DMS153 (cell line): ENCODE data around the gene TBC1D22A.
"Not testable (repeated sequence)": the region's sequence is repeated elsewhere in the genome, so short reads cannot be mapped to it uniquely, and the experiment has no call there.

Experiments
- DNase-seq: peaks from one replicate; lab custom pipeline; 2025; lab: John Stamatoyannopoulos, UW

TBC1D22A gene

GRCh38 chr22:46762238-46763050 is at the start of gene TBC1D22A:
Gene TBC1D22A, plus strand, starts transcription at chr22:46762650. Its CDS starts 137 bp downstream, at chr22:46762787.
- peak; percentile 92 for DNase-seq

GRCh38 chr22:46714550-46714949 is 47.9 kb upstream of the TBC1D22A start:
- DNase-seq, result no peak

- DNase-seq, result no peak
Measured at GRCh38 chr22:46719921-46720320, 42.5 kb upstream of the TBC1D22A start.

- DNase-seq, result no peak
Measured at GRCh38 chr22:46721501-46722085, 40.9 kb upstream of the TBC1D22A start.

GRCh38 chr22:46723882-46724281 is 38.6 kb upstream of the TBC1D22A start:
- no peak for DNase-seq

GRCh38 chr22:46725096-46725495 is 37.4 kb upstream of the TBC1D22A start:
- no peak for DNase-seq

- DNase-seq, result peak; percentile 43
Measured at GRCh38 chr22:46726066-46726985, 36.1 kb upstream of the TBC1D22A start.

GRCh38 chr22:46726986-46727317 is 35.5 kb upstream of the TBC1D22A start:
- no peak for DNase-seq

- no peak for DNase-seq
Measured at GRCh38 chr22:46727813-46728364, 34.6 kb upstream of the TBC1D22A start.

- no peak for DNase-seq
Measured at GRCh38 chr22:46728470-46728869, 34.0 kb upstream of the TBC1D22A start.

GRCh38 chr22:46730568-46731245 is 31.7 kb upstream of the TBC1D22A start:
- no peak for DNase-seq

- peak; percentile 40 for DNase-seq
Measured at GRCh38 chr22:46731246-46732040, 31.0 kb upstream of the TBC1D22A start.

- DNase-seq, result no peak
Measured at GRCh38 chr22:46732041-46732379, 30.4 kb upstream of the TBC1D22A start.

- no peak for DNase-seq
Measured at GRCh38 chr22:46732513-46732912, 29.9 kb upstream of the TBC1D22A start.

GRCh38 chr22:46734213-46734722 is 28.2 kb upstream of the TBC1D22A start:
- not testable (repeated sequence) for DNase-seq

GRCh38 chr22:46734830-46735453 is 27.5 kb upstream of the TBC1D22A start:
- peak; percentile 11 for DNase-seq

GRCh38 chr22:46735747-46736608 is 26.5 kb upstream of the TBC1D22A start:
- no peak for DNase-seq

- DNase-seq, result no peak
Measured at GRCh38 chr22:46736705-46737104, 25.7 kb upstream of the TBC1D22A start.
